Measurements from ENCODE around the gene FADS1.

The FADS1 gene

DNA sequence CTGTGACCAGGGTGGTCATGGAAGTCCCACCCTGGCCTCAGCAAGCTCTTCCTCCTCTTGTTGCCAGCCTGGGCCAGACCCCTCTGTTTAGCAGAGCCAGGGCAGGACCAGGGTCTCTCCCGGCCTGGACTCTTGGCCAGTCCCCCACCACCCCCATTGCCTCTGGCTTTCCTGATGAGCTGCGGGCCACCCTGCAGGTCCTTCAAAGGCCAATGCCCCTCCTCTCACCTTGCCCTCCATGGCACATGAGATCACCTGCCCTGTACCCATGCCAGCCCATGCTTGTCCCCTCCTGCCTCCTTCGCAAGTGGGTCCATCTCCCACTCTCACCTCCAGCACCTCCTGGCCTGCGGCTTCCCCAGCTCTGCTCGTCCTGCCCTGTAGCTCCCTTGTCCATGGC, 21.7 kb upstream of the FADS1 start:
- no peak for DNase-seq (ENCODE audit: low read depth)
- H3K4me3 ChIP-seq (ENCODE audit: control insufficient read depth, low read depth, low read length) = no peak overlapping the region
- TF ChIP-seq, protein P1, sequence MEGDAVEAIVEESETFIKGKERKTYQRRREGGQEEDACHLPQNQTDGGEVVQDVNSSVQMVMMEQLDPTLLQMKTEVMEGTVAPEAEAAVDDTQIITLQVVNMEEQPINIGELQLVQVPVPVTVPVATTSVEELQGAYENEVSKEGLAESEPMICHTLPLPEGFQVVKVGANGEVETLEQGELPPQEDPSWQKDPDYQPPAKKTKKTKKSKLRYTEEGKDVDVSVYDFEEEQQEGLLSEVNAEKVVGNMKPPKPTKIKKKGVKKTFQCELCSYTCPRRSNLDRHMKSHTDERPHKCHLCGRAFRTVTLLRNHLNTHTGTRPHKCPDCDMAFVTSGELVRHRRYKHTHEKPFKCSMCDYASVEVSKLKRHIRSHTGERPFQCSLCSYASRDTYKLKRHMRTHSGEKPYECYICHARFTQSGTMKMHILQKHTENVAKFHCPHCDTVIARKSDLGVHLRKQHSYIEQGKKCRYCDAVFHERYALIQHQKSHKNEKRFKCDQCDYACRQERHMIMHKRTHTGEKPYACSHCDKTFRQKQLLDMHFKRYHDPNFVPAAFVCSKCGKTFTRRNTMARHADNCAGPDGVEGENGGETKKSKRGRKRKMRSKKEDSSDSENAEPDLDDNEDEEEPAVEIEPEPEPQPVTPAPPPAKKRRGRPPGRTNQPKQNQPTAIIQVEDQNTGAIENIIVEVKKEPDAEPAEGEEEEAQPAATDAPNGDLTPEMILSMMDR (IDR thresholded peaks at IDR 0.05; ENCODE audit: control insufficient read depth, insufficient read depth, low read depth, low read length, missing control alignments) = no peak

DNA sequence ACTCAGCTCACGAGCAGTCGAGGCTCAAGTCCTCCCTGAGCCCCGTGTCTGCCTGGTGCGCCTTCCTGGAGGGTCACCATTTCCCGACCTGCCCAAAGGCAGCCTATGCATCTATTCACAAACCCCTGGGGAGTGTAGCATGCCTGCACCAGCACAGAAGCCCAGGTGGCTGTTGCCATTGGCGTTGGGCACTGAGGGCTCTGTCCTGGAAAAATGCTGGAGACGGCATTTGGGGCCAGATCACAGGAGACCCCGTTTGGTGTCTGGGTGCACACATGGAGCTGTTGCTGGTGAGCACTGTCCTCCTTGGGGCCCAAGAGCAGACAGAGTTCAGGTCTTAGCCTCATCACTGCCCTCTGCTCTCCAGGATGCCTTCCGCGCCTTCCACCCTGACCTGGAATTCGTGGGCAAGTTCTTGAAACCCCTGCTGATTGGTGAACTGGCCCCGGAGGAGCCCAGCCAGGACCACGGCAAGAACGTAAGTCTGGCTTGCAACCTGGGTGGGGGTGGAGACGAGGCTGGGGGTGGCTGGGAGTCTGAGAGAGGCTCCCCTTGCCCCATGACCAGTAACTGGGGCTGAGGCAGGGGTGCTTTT, 20.7 kb upstream of the FADS1 start:
- no peak for DNase-seq (ENCODE audit: low read depth)
- TF ChIP-seq, protein P1 (IDR thresholded peaks at IDR 0.05; ENCODE audit: control insufficient read depth, insufficient read depth, low read depth, low read length, missing control alignments) = no peak
- no peak overlapping the region for H3K4me3 ChIP-seq (ENCODE audit: control insufficient read depth, low read depth, low read length)

DNA sequence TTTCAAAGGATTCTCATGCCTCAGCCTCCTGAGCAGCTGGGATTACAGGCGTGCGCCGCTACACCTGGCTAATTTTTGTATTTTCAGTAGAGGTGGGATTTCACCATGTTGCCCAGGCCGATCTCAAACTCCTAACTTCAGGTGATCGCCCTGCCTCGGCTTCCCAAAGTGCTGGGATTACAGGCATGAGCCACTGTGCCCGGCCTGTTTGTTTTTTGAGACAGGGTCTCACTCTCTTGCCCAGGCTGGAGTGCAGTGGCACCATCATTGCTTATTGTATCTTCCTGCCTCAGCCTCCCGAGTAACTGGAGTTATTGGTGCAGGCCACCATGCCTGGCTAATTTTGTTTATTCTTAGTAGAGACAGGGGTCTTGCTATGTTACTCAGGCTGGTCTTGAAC, 19.4 kb upstream of the FADS1 start:
- TF ChIP-seq, protein P1 (IDR thresholded peaks at IDR 0.05; ENCODE audit: control insufficient read depth, insufficient read depth, low read depth, low read length, missing control alignments) = no peak
- no peak for DNase-seq (ENCODE audit: low read depth)

DNA sequence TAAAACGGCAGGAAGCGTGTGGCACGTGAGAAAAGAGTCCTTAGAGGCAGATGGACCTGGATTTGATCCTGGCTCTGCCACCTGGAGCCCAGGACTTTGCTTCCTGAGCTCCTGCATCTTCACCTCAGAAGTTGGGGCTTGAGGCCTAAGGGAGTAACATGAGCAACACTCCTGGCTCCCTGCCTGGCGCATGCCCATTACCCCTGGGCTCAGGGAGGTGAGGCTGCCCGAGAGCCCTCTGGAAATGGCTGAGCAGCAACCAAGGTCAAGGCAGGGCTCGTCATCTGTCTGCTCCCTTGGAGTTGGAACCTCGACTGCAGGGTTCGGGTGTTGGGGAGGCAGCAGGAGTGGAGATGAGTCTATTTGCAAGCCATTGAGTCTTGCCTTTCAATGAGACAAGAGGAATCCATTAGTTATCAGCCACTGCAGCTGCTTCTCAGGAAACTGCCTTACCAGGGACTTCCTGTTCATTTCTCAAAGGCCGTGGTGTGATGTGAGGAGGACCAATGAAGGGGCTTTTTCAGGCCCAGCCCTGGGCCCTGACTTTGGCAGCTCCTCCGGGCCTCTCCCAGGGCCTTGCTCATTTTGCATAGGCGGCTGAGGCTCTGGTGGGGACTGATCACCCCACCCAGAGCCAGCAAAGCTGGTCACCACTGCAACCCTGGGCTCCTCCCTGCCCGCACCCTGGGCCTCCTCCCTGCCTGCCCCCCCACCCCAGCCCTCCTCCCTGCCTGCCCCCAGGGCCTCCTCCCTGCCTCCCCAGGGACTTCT, 17.7 kb upstream of the FADS1 start:
- TF ChIP-seq, protein P1 (IDR thresholded peaks at IDR 0.05; ENCODE audit: control insufficient read depth, insufficient read depth, low read depth, low read length, missing control alignments) = no peak
- DNase-seq (ENCODE audit: low read depth) = no peak

More for the DNA sequence above, 19.4 kb upstream of the FADS1 start:
- no peak overlapping the region for H3K4me3 ChIP-seq (ENCODE audit: control insufficient read depth, low read depth, low read length)

DNA sequence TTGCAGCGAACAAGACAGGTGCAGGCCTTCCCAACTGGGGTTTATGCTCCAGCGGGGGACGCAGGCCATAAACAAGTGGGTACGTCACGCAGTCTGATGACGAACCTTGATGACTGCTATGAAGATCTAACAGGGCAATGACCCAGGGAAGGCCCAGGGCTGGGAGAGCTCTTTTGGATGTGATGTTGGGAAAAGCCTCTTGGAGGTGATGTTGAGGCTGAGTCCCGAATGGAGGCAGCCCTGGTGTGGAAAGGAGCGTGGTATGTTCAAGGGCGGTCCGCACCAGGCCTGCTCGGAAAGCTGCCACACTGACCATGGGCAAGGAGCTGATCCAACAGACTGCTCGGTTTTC, 17.1 kb upstream of the FADS1 start:
- H3K4me3 ChIP-seq (ENCODE audit: control insufficient read depth, low read depth, low read length) = no peak overlapping the region
- TF ChIP-seq, protein P1 (IDR thresholded peaks at IDR 0.05; ENCODE audit: control insufficient read depth, insufficient read depth, low read depth, low read length, missing control alignments) = no peak
- DNase-seq (ENCODE audit: low read depth) = no peak

More for the DNA sequence above, 17.7 kb upstream of the FADS1 start:
- no peak overlapping the region for H3K4me3 ChIP-seq (ENCODE audit: control insufficient read depth, low read depth, low read length)

DNA sequence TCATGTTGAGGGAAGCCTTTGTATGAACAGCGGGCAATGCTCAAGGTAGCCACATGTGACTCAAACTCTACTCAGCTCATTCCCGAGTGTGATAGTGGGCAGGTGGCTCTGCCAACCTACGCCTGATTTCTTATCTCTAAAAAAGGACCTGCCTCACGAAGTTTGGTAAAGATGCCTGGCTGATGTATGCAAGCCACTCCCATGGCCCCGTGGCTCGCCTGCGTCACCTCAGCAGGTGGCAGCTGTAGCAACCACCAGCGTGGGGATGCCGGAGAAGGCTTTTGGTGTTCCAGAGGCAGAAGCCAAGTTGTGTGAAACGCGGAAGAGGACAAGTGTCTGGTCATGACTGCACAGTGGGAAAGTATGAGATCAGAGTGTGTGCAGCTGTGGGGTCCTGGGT, 16.7 kb upstream of the FADS1 start:
- DNase-seq (ENCODE audit: low read depth) = no peak
- TF ChIP-seq, protein P1 (IDR thresholded peaks at IDR 0.05; ENCODE audit: control insufficient read depth, insufficient read depth, low read depth, low read length, missing control alignments) = no peak
- no peak overlapping the region for H3K4me3 ChIP-seq (ENCODE audit: control insufficient read depth, low read depth, low read length)
